Measurements from ENCODE around the gene RARRES1. TPM values are rescaled to one million over a fixed set of nuclear protein-coding genes. Genes with fewer than 3 reads are reported as not detected.
A peak's percentile ranks its signal among the peaks of the same experiment; 100 is the strongest.

The RARRES1 gene
- total RNA-seq, 1 experiment from 2014 or later, result 1,195 TPM

DNA sequence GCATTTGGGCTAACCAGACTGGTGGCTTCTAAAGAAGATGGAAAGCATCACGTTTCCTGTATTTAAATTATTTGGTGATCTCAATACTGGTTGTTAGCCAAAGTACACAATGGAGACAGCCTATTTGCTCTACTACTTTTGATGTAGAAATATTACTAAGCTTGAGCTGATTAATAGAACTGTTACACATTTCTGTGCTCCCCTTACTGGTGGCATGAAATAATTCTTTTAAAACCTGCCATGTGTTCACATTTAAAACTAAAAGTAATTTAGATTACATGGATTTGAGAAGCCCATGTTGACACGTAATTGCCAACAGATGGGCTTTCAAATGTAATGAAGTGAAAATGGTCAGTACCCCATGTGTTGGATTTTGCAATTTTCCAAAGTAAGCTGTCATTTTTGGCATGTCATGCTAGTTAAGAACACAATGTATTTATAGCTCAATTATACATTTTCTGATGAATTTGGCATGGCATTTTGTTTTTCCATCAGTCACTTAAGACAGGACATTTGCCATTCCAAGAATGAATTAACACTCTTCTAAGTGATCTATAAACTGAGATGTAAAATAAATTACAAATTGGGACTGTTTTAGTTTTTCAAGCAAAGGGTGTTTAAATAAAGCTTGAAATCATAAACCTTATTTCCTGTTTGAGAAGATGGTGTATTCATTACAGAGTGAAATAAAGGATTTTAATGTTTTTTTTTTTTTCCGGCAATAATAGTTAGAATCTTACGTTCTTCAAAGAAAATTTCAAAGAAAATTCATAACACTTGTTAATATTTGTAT, 10.8 kb upstream of the RARRES1 start:
- H3K36me3 Mint-ChIP-seq (ENCODE audit: insufficient read depth, unreplicated experiment), result peaks cover 67% of the 10 kb centered on the region
- no peaks in the 10 kb centered on the region for H3K27me3 Mint-ChIP-seq (ENCODE audit: unreplicated experiment)
- no peak overlapping the region for H3K4me3 Mint-ChIP-seq (ENCODE audit: low read depth, unreplicated experiment)
- no peak for TF ChIP-seq CTCF (IDR thresholded peaks at IDR 0.05; ENCODE audit: unreplicated experiment)
- BruUV-seq (replicated peaks), result TSS peak; percentile 1
- no peak for DNase-seq
- peaks cover 6% of the 10 kb centered on the region for H3K9me3 Mint-ChIP-seq (ENCODE audit: low read depth, unreplicated experiment)
- CTCF ChIA-PET, result interaction anchor here (0.6 to 1.3 kb wide), 5 partner anchors 18 to 139 kb away, joined by 3 to 6 read pairs (median 4); no protein-coding TSS in a partner anchor
- peak overlapping the region; percentile 21 for H3K27ac Mint-ChIP-seq (ENCODE audit: unreplicated experiment)
- intact Hi-C loops (cut with micrococcal nuclease; ENCODE audit: unreplicated experiment), result no loop called here
- peaks cover 28% of the 10 kb centered on the region for H3K4me1 Mint-ChIP-seq (ENCODE audit: low read depth, unreplicated experiment)

DNA sequence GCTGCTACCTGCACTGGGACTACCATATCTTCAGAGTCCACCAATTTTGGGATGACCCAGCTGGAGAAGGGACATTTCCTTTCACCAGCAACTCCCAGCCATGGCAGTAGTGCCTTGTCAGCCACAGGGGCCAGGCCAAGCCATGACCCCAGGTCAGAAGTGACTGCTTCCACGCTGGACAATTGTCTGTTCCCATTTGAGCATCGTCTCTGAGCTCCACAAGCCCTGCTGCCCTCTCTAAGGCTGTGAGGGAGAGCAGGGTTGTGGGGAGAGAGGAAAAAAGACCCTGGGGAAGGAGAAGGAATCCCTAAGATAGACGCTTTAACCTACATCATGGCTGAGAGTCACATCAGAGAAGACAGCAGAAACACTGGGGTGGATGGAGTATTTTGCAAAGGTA, 7.4 kb upstream of the RARRES1 start:
- Mint-ChIP-seq H3K4me1 (ENCODE audit: low read depth, unreplicated experiment) (peaks cover 17% of the 10 kb centered on the region), H3K9me3 (ENCODE audit: low read depth, unreplicated experiment) (peaks cover 4% of the 10 kb centered on the region), H3K27ac (ENCODE audit: unreplicated experiment) (peak overlapping the region; percentile 17), H3K27me3 (ENCODE audit: unreplicated experiment) (no peaks in the 10 kb centered on the region), H3K36me3 (ENCODE audit: insufficient read depth, unreplicated experiment) (peaks cover 56% of the 10 kb centered on the region), H3K4me3 (ENCODE audit: low read depth, unreplicated experiment) (no peak overlapping the region)
- intact Hi-C loops (cut with micrococcal nuclease; ENCODE audit: unreplicated experiment), result no loop called here
- TF ChIP-seq CTCF (IDR thresholded peaks at IDR 0.05; ENCODE audit: unreplicated experiment), result no peak
- CTCF ChIA-PET, result no interaction called here
- DNase-seq, result no peak
- BruUV-seq (replicated peaks), result no TSS peak

DNA sequence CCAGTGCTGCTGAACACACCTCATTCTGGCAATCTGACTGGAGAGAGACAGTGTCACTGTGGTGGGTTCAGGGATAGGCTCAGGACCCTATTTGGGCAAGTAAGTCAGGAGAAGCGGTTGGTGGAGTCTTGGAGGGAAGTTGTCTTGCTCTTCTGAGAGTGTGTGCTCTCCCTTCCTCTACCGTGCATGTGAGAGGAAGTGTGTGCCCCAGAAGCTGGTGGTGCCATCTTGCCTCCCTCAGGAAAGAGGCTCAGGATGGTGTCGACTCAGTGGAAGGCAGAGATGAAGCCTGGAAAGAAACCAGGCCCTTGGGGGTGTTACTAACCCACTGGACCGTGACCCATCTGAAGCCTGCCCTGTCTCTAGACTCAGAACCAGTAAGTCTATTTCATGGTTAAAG, 6.8 kb upstream of the RARRES1 start:
- TF ChIP-seq CTCF (IDR thresholded peaks at IDR 0.05; ENCODE audit: unreplicated experiment), result no peak
- H3K27me3 Mint-ChIP-seq (ENCODE audit: unreplicated experiment), result no peaks in the 10 kb centered on the region
- H3K9me3 Mint-ChIP-seq (ENCODE audit: low read depth, unreplicated experiment), result peaks cover 4% of the 10 kb centered on the region
- H3K36me3 Mint-ChIP-seq (ENCODE audit: insufficient read depth, unreplicated experiment), result peaks cover 52% of the 10 kb centered on the region
- H3K4me3 Mint-ChIP-seq (ENCODE audit: low read depth, unreplicated experiment), result no peak overlapping the region
- no peak for DNase-seq
- BruUV-seq (replicated peaks), result no TSS peak
- intact Hi-C loops (cut with micrococcal nuclease; ENCODE audit: unreplicated experiment), result no loop called here
- CTCF ChIA-PET, result interaction anchor here (0.7 kb wide), 1 partner anchor 389 kb away, joined by 3 read pairs; no protein-coding TSS in a partner anchor
- no peak overlapping the region for H3K27ac Mint-ChIP-seq (ENCODE audit: unreplicated experiment)
- H3K4me1 Mint-ChIP-seq (ENCODE audit: low read depth, unreplicated experiment), result peaks cover 17% of the 10 kb centered on the region

- peaks cover 17% of the 10 kb centered on the region for H3K4me1 Mint-ChIP-seq (ENCODE audit: low read depth, unreplicated experiment)
- no peak overlapping the region for H3K27ac Mint-ChIP-seq (ENCODE audit: unreplicated experiment)
- TF ChIP-seq CTCF (IDR thresholded peaks at IDR 0.05; ENCODE audit: unreplicated experiment), result no peak
- intact Hi-C loops (cut with micrococcal nuclease; ENCODE audit: unreplicated experiment), result no loop called here
- DNase-seq, result no peak
- peaks cover 52% of the 10 kb centered on the region for H3K36me3 Mint-ChIP-seq (ENCODE audit: insufficient read depth, unreplicated experiment)
- BruUV-seq (replicated peaks), result no TSS peak
- H3K4me3 Mint-ChIP-seq (ENCODE audit: low read depth, unreplicated experiment), result no peak overlapping the region
- CTCF ChIA-PET, result interaction anchor here (0.7 kb wide), 1 partner anchor 388 kb away, joined by 3 read pairs; no protein-coding TSS in a partner anchor
- no peaks in the 10 kb centered on the region for H3K27me3 Mint-ChIP-seq (ENCODE audit: unreplicated experiment)
- no peaks in the 10 kb centered on the region for H3K9me3 Mint-ChIP-seq (ENCODE audit: low read depth, unreplicated experiment)
Measured at GRCh38 chr3:158738653-158739052, 6.4 kb upstream of the RARRES1 start.

Data from Calu3 (cell line).